Measurements from ENCODE around the gene MAPK8.

GRCh38 chr10:48437546-48437945, 131.1 kb downstream of the MAPK8 start:
- TF ChIP-seq CTCF (IDR thresholded peaks at IDR 0.05) (no peak), EP300 (IDR thresholded peaks at IDR 0.05) (no peak), POLR2AphosphoS5 (IDR thresholded peaks at IDR 0.05) (no peak), POLR2A (IDR thresholded peaks at IDR 0.05) (no peak)

Measured in suprapubic skin (tissue), 4 donors.